A673 (cell line): ENCODE results near the gene BACH1. TPM values are rescaled to one million over a fixed set of nuclear protein-coding genes. Genes with fewer than 3 reads are reported as not detected.
A peak's percentile ranks its signal among the peaks of the same experiment; 100 is the strongest.

Source experiments
- BruUV-seq: library from RNA; stranded (reverse); fragments of 400-500 nt; replicated peaks from 2 replicates; lab custom pipeline; 2021; lab: Mats Ljungman, UMichigan
- CTCF ChIA-PET: fragments of 300-600 bp; sonication (Branson Sonifier 250); formaldehyde crosslinking; loops from one replicate; lab custom pipeline; 2022; ENCODE audit warnings: antibody characterized with exemption; lab: Charles Lee
- POLR2A ChIA-PET: fragments of 300-600 bp; sonication (Branson Sonifier 250); formaldehyde crosslinking; loops from one replicate; lab custom pipeline; 2022; ENCODE audit warnings: antibody characterized with exemption; ENCODE audit not compliant: low non-redundant PET; lab: Charles Lee
- DNase-seq: peaks from one replicate; pipeline ENCODE4 v3.0.0-alpha.2; 2015; ENCODE audit warnings: low spot score
- H3K27ac ChIP-seq: fragments of 200-600 bp; sonication (generic); 2 replicates; pipeline ENCODE4 v1.5.1; 2016; ENCODE audit warnings: mixed run types, low read depth, mild to moderate bottlenecking, mixed read lengths, antibody characterized with exemption, low read length; ENCODE audit not compliant: poor library complexity, severe bottlenecking
- H3K27me3 ChIP-seq: fragments of 200-600 bp; sonication (generic); replicated peaks from 2 replicates; pipeline ENCODE4 v1.6.1; 2017; ENCODE audit warnings: mixed run types, low read depth, mild to moderate bottlenecking, mixed read lengths, antibody characterized with exemption, low read length; ENCODE audit not compliant: insufficient read depth, poor library complexity
- H3K36me3 ChIP-seq: fragments of 200-600 bp; sonication (generic); 2 replicates; pipeline ENCODE4 v1.6.1; 2016; ENCODE audit warnings: mixed run types, mild to moderate bottlenecking, mixed read lengths, antibody characterized with exemption, low read length; ENCODE audit not compliant: insufficient read depth, poor library complexity, severe bottlenecking
- H3K4me1 ChIP-seq: fragments of 200-600 bp; sonication (generic); 2 replicates; pipeline ENCODE4 v1.6.1; 2017; ENCODE audit warnings: mixed run types, mild to moderate bottlenecking, mixed read lengths, antibody characterized with exemption, low read length; ENCODE audit not compliant: insufficient read depth, poor library complexity, severe bottlenecking
- H3K4me3 ChIP-seq: fragments of 200-600 bp; sonication (generic); 2 replicates; pipeline ENCODE4 v1.5.1; 2016; ENCODE audit warnings: low read depth, mixed run types, mild to moderate bottlenecking, mixed read lengths, low read length; ENCODE audit not compliant: poor library complexity, severe bottlenecking
- H3K9me3 ChIP-seq: fragments of 200-600 bp; sonication (generic); 2 replicates; pipeline ENCODE4 v1.6.1; 2016; ENCODE audit warnings: mixed run types, low read depth, mild to moderate bottlenecking, mixed read lengths, antibody characterized with exemption, low read length; ENCODE audit not compliant: poor library complexity, severe bottlenecking
- CTCF ChIP-seq: fragments of 300-800, 200-600 bp; sonication (generic); conservative IDR thresholded peaks from 2 replicates; pipeline ENCODE4 v1.5.1; 2017; ENCODE audit warnings: low read depth, mild to moderate bottlenecking, antibody characterized with exemption, low read length, moderate library complexity, mixed read lengths
- EZH2 ChIP-seq: fragments of 200-600 bp; sonication (generic); IDR thresholded peaks from 2 replicates; pipeline ENCODE4 v1.6.1; 2017; ENCODE audit warnings: borderline replicate concordance, low read depth, mild to moderate bottlenecking, mixed read lengths, antibody characterized with exemption, low read length; ENCODE audit not compliant: poor library complexity, severe bottlenecking
- intact Hi-C: fragments of 100-400 bp; cut with micrococcal nuclease; formaldehyde crosslinking; loops from one replicate; pipeline ENCODE4 v1.10.0; 2022; ENCODE audit not compliant: unreplicated experiment
- total RNA-seq: library from RNA; stranded (reverse); gene quantifications from 2 replicates; pipeline ENCODE4 v1.2.3, GENCODE V29; 2021

BACH1 gene
- total RNA-seq, 1 experiment from 2014 or later: 103 TPM

DNA sequence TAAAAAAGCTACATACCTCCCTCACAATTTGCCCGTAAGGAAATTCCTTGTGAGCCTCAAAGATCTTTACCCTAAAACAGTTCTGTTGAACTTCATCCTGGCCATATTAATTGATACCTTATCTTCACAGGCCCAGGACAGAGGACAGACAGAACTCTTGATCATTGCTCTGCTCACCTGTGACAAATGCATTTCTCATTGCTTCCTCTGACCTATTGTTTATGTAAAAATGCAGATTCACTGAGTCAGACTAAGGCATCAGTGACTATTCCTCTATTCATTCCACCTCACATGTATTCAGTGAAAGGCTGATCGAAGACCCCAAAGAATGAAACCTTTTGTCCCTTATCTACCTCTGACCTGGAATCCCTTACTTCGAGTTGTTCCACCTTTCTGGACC is 61.0 kb downstream of the BACH1 start:
- Histone ChIP-seq H3K27me3 (no peaks in the 10 kb centered on the region), H3K9me3 (no peaks in the 10 kb centered on the region), H3K27ac (no peak overlapping the region), H3K36me3 (peaks cover 4% of the 10 kb centered on the region), H3K4me1 (no peaks in the 10 kb centered on the region), H3K4me3 (no peak overlapping the region)
- ChIA-PET POLR2A (no interaction called here), CTCF (no interaction called here)
- DNase-seq: no peak
- TF ChIP-seq EZH2 (no peak), CTCF (no peak)
- no TSS peak for BruUV-seq
- intact Hi-C loops: no loop called here

- DNase-seq: no peak
- no peaks in the 10 kb centered on the region for H3K36me3 ChIP-seq
- no peaks in the 10 kb centered on the region for H3K9me3 ChIP-seq
- H3K4me1 ChIP-seq: no peaks in the 10 kb centered on the region
- ChIA-PET CTCF (interaction anchor here (0.7 to 1.1 kb wide), 2 partner anchors 15 to 29 kb away, joined by 3 to 4 read pairs; no protein-coding TSS in a partner anchor), POLR2A (no interaction called here)
- intact Hi-C loops: no loop called here
- peak; percentile 32; the same call in 1 of the 2 replicates for TF ChIP-seq CTCF
- no peak for TF ChIP-seq EZH2
- H3K27ac ChIP-seq: no peak overlapping the region
- no peak overlapping the region for H3K4me3 ChIP-seq
- H3K27me3 ChIP-seq: no peaks in the 10 kb centered on the region
- no TSS peak for BruUV-seq
These were observed 62.4 kb downstream of the BACH1 start for GRCh38 chr21:29360799-29361765.

- intact Hi-C loops: no loop called here
- Histone ChIP-seq H3K27ac (no peak overlapping the region), H3K4me1 (no peaks in the 10 kb centered on the region), H3K9me3 (no peaks in the 10 kb centered on the region), H3K27me3 (no peaks in the 10 kb centered on the region), H3K36me3 (no peaks in the 10 kb centered on the region), H3K4me3 (no peak overlapping the region)
- ChIA-PET POLR2A (no interaction called here), CTCF (no interaction called here)
- no peak for TF ChIP-seq EZH2
- TF ChIP-seq CTCF: no peak
- no peak for DNase-seq
- no TSS peak for BruUV-seq
These were observed 64.0 kb downstream of the BACH1 start for GRCh38 chr21:29362758-29363157.
